HepG2 (cell line): ENCODE data around the gene GALC. TPM values are rescaled to one million over a fixed set of nuclear protein-coding genes. Genes with fewer than 3 reads are reported as not detected.
"Not testable (repeated sequence)": the region's sequence is repeated elsewhere in the genome, so short reads cannot be mapped to it uniquely, and the experiment has no call there.

Experiments
- ARID2 ChIP-seq: sonication (generic); formaldehyde crosslinking; IDR thresholded peaks from 2 replicates; pipeline ENCODE4 v1.8.1; 2022; ENCODE audit warnings: mild to moderate bottlenecking, missing genetic modification reagents, borderline replicate concordance
- BCL6 ChIP-seq: IDR thresholded peaks from 2 replicates; pipeline ENCODE4 v1.6.1; 2016; ENCODE audit warnings: missing genetic modification reagents, missing compliant biosample characterization
- DPF2 ChIP-seq: sonication (generic); formaldehyde crosslinking; IDR thresholded peaks from 2 replicates; pipeline ENCODE4 v1.4.0; 2020; ENCODE audit warnings: mild to moderate bottlenecking, low read depth, missing genetic modification reagents, borderline replicate concordance
- DRAP1 ChIP-seq: IDR thresholded peaks from 2 replicates; pipeline ENCODE4 v1.6.1; 2016; ENCODE audit warnings: missing genetic modification reagents, missing compliant biosample characterization
- HNF1A ChIP-seq, 2 experiments: sonication (generic) in 1 of 2; formaldehyde crosslinking in 1 of 2; IDR thresholded peaks; 2 replicates each; pipeline versions ENCODE4 v1.4.0 to v1.6.1; 2016 to 2020; ENCODE audit warnings: borderline replicate concordance in 1 of 2, low read depth in 1 of 2, mild to moderate bottlenecking in 1 of 2, missing genetic modification reagents in 1 of 2
- KDM6A ChIP-seq: IDR thresholded peaks from 2 replicates; pipeline ENCODE4 v1.6.1; 2016; ENCODE audit warnings: low read depth
- MED1 ChIP-seq: sonication (generic); formaldehyde crosslinking; IDR thresholded peaks from 2 replicates; pipeline ENCODE4 v1.4.0; 2020; ENCODE audit warnings: missing genetic modification reagents
- MIER2 ChIP-seq: IDR thresholded peaks from 2 replicates; pipeline ENCODE4 v1.6.1; 2016; ENCODE audit warnings: missing biosample characterization, missing genetic modification reagents
- PHF21A ChIP-seq: sonication (generic); formaldehyde crosslinking; IDR thresholded peaks from 2 replicates; pipeline ENCODE4 v1.5.0; 2020; ENCODE audit warnings: mild to moderate bottlenecking, missing genetic modification reagents
- POGZ ChIP-seq: sonication (generic); formaldehyde crosslinking; IDR thresholded peaks from 2 replicates; pipeline ENCODE4 v1.4.0; 2020; ENCODE audit warnings: mild to moderate bottlenecking, missing genetic modification reagents
- RXRB ChIP-seq: IDR thresholded peaks from 2 replicates; pipeline ENCODE4 v1.6.1; 2016; ENCODE audit warnings: borderline replicate concordance, missing genetic modification reagents, missing compliant biosample characterization
- SOX6 ChIP-seq, 2 experiments: fragments of 450-650 bp in 1 of 2; sonication (generic) in 1 of 2; formaldehyde crosslinking in 1 of 2; IDR thresholded peaks; 2 replicates each; pipeline versions ENCODE4 v1.4.0 to v1.6.1; 2017 to 2020; ENCODE audit warnings: antibody characterized with exemption in 1 of 2, mild to moderate bottlenecking in 1 of 2, missing genetic modification reagents in 1 of 2
- TOPORS ChIP-seq: sonication (generic); formaldehyde crosslinking; IDR thresholded peaks from 2 replicates; pipeline ENCODE4 v1.8.0; 2023; ENCODE audit warnings: mild to moderate bottlenecking, missing genetic modification reagents
- ZNF790 ChIP-seq: sonication (generic); formaldehyde crosslinking; IDR thresholded peaks from 2 replicates; pipeline ENCODE4 v1.8.0; 2022; ENCODE audit warnings: missing genetic modification reagents, mild to moderate bottlenecking, borderline replicate concordance
- polyA plus RNA-seq, 8 experiments: library from polyadenylated mRNA; depleted of rRNA in 3 of 8; stranded (reverse) in 7 of 8; unstranded in 1 of 8; fragments of >200 nt; fragmentation: Illumina TruSeq in 4 of 8; extraction: Trizol in 4 of 8; gene quantifications; 2 replicates each; pipeline versions ENCODE4 v1.2.1 to v1.2.3, GENCODE V29; 2011 to 2016; ENCODE audit warnings: low read depth in 4 of 8, missing spikeins in 1 of 8, mixed read lengths in 1 of 8; ENCODE audit not compliant: insufficient read depth in 1 of 8
- total RNA-seq, 5 experiments: library from RNA; depleted of rRNA; stranded (reverse); fragments of >200 nt; fragmentation: Illumina TruSeq; extraction: Trizol; gene quantifications; 2 replicates each; pipeline ENCODE4 v1.2.3, GENCODE V29; 2016; ENCODE audit warnings: low read depth in 1 of 5
- TF ChIP-seq, protein P1 (sequence below): IDR thresholded peaks from 2 replicates; pipeline ENCODE4 v1.6.1; 2016; ENCODE audit warnings: low read depth, missing genetic modification reagents, missing compliant biosample characterization

GALC gene
- total and polyA plus RNA-seq, 2 of the 13 experiments (the other 11 are each of a cell fraction or from before 2014, with no cell fraction given), result not detected

DNA sequence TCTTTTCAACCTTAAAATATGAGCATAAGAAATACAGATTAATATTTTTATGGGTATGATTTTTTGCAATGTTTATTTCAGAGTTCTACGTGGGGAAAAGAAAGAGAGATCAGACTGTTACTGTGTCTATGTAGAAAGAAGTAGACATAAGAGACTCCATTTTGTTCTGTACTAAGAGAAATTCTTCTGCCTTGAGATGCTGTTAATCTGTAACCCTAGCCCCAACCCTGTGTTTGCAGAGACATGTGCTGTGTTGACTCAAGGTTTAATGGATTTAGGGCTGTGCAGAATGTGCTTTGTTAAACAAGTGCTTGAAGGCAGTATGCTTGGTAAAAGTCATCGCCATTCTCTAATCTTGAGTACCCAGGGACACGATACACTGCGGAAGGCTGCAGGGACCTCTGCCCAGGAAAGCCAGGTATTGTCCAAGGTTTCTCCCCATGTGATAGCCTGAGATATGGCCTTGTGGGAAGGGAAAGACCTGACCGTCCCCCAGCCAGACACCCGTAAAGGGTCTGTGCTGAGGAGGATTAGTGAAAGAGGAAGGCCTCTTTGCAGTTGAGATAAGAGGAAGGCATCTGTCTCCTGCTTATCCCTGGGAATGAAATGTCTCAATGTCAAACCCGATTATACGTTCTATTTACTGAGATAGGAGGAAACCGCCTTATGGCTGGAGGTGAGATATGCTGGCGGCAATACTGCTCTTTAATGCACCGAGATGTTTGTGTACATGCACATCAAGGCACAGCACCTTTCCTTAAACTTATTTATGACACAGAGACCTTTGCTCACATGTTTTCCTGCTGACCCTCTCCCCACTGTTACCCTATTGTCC, 31.5 kb upstream of the GALC start (continued):
- TF ChIP-seq HNF1A (IDR thresholded peaks at IDR 0.05; ENCODE audit: low read depth) (peak; percentile 87), HNF1A (CRISPR knock-in tag; IDR thresholded peaks at IDR 0.05; ENCODE audit: borderline replicate concordance) (peak; percentile 93), PHF21A (CRISPR knock-in tag) (0 out of 2 replicates have a peak, but pooled peaks have one; percentile 3), SOX6 (CRISPR knock-in tag; IDR thresholded peaks at IDR 0.05) (peak; percentile 76), ARID2 (CRISPR knock-in tag) (0 out of 2 replicates have a peak, but pooled peaks have one; percentile 33), KDM6A (CRISPR knock-in tag) (peak; percentile 79), TOPORS (CRISPR knock-in tag) (0 out of 2 replicates have a peak, but pooled peaks have one; percentile 56), RXRB (peak; percentile 24; the same call in 1 of the 2 replicates), MED1 (CRISPR knock-in tag) (peak; percentile 76), BCL6 (peak; percentile 52; the same call in 1 of the 2 replicates), DRAP1 (CRISPR knock-in tag) (peak; percentile 83), DPF2 (CRISPR knock-in tag) (peak; percentile 82), MIER2 (CRISPR knock-in tag) (0 out of 2 replicates have a peak, but pooled peaks have one; percentile 3), ZNF790 (CRISPR knock-in tag) (0 out of 2 replicates have a peak, but pooled peaks have one; percentile 62), POGZ (CRISPR knock-in tag) (0 out of 2 replicates have a peak, but pooled peaks have one; percentile 24)
- TF ChIP-seq SOX6 (IDR thresholded peaks at IDR 0.05), result not testable (repeated sequence)
- TF ChIP-seq, protein P1, sequence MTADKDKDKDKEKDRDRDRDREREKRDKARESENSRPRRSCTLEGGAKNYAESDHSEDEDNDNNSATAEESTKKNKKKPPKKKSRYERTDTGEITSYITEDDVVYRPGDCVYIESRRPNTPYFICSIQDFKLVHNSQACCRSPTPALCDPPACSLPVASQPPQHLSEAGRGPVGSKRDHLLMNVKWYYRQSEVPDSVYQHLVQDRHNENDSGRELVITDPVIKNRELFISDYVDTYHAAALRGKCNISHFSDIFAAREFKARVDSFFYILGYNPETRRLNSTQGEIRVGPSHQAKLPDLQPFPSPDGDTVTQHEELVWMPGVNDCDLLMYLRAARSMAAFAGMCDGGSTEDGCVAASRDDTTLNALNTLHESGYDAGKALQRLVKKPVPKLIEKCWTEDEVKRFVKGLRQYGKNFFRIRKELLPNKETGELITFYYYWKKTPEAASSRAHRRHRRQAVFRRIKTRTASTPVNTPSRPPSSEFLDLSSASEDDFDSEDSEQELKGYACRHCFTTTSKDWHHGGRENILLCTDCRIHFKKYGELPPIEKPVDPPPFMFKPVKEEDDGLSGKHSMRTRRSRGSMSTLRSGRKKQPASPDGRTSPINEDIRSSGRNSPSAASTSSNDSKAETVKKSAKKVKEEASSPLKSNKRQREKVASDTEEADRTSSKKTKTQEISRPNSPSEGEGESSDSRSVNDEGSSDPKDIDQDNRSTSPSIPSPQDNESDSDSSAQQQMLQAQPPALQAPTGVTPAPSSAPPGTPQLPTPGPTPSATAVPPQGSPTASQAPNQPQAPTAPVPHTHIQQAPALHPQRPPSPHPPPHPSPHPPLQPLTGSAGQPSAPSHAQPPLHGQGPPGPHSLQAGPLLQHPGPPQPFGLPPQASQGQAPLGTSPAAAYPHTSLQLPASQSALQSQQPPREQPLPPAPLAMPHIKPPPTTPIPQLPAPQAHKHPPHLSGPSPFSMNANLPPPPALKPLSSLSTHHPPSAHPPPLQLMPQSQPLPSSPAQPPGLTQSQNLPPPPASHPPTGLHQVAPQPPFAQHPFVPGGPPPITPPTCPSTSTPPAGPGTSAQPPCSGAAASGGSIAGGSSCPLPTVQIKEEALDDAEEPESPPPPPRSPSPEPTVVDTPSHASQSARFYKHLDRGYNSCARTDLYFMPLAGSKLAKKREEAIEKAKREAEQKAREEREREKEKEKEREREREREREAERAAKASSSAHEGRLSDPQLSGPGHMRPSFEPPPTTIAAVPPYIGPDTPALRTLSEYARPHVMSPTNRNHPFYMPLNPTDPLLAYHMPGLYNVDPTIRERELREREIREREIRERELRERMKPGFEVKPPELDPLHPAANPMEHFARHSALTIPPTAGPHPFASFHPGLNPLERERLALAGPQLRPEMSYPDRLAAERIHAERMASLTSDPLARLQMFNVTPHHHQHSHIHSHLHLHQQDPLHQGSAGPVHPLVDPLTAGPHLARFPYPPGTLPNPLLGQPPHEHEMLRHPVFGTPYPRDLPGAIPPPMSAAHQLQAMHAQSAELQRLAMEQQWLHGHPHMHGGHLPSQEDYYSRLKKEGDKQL (CRISPR knock-in tag), result peak; percentile 83
